GM21825 (cell line): Measurements from ENCODE around the gene ZBTB21.

Experiments
- ATAC-seq: cut with Tn5 transposase; IDR thresholded peaks from one replicate; pipeline ENCODE4 v1.9.1; 2021; ENCODE audit warnings: mild to moderate bottlenecking, moderate library complexity; ENCODE audit not compliant: unreplicated experiment

Gene ZBTB21

DNA sequence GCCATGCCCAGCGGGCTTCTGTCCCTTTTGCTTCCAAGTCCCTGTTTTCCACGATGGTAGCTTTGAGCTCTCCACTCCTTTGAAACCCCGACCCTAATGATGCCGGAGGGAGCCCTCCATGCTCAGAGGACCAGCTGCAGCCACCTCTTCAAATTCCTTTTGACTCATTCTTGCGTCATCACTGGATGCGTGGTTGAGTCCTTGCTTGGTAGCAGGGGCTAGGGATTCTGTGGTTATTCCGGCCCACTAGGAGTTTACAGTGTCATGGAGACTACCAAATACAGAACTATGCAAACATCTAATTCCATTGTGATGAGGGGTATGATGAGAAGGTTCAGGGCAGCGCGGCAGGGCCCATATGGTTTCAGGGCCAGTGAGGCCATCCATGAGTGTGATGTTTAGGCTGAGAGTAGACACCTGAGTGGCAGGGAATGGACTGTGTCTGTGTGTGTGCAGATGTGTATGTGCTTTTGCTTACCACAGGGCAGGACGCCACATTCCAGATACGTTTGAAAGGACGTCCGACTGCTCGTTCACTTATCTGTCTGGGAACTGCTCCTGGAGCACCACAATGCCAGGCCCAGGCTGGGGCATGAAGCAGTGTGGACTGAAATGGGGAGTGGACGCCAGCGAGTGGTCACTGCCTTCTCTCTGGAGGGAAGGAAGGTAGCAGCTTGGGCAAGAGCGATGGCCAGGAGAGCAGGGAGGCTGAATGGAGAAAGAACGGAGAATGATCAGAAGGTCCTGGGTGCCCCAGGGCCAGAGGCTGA lies 30.4 kb upstream of the ZBTB21 start:
- ATAC-seq: no peak

- no peak for ATAC-seq
Measured at GRCh38 chr21:42039911-42040351, 29.8 kb upstream of the ZBTB21 start.

DNA sequence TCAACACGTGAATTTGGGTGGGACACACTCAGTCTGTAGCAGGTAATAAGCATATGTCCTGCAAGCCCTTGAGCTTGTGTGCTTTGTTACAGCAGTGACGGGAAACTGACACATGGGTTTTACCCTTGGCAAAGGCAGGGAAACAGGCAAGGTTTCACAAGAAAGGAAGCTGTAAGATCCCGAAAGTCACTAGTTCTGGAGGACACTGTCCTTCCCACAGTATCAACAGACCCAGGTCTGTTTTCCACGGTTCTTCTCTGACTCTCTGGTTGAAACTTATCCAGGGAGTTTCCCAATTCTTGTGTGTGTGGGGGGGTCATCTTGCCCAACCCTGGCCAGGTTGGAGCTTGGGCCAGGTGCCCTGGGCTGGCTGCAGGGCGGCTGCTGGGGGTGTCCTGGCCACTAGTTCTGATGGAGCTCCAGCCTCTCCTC lies 29.3 kb upstream of the ZBTB21 start:
- no peak for ATAC-seq

DNA sequence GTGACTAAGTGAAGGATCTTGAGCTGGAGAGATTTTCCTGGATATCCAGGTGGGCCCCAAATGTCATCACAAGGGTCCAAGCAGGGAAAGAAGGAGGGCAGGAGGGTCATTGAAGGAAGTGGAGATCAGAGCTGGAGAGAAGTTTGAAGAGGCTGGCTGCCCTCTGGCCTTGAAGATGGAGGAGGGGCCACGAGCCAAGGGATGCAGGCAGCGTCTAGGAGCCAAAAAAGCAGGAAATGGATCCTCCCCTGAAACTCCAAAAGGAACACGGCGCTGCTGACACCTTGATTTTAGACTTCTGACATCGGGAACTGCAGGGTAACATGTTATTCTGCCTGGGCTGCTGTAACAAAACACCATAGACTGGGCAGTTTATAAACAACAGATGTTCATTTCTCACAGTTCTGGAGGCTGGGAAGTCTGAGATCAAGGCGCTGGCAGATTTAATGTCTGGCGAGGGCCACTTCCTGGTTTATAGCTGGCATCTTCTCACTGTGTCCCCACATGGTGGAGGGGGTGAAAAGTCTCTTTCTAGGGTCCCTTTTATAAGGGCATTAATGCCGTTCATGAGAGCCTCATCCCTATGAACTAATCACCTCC lies 28.8 kb upstream of the ZBTB21 start:
- ATAC-seq: no peak

GRCh38 chr21:42038393-42038792 lies 28.2 kb upstream of the ZBTB21 start:
- no peak for ATAC-seq

DNA sequence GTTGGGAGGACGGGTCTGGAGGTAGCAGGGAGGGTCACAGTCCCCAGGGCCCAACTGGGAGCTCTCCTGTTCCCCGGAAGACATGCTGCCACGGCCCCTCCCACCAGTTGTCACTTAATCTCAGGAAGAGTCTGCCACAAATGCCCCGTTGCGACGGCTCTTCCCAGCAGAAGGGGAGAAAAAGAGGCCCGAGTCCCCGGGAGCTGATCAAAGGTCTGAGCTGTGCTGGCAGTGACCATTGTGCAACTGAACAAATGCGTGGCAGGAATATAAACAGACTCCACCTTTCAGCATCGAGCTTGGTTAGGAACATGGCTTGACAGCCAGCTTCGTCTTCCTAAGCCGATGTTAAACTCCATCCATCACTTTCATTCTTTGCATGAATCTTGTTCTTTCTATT lies 27.8 kb upstream of the ZBTB21 start:
- no peak for ATAC-seq

DNA sequence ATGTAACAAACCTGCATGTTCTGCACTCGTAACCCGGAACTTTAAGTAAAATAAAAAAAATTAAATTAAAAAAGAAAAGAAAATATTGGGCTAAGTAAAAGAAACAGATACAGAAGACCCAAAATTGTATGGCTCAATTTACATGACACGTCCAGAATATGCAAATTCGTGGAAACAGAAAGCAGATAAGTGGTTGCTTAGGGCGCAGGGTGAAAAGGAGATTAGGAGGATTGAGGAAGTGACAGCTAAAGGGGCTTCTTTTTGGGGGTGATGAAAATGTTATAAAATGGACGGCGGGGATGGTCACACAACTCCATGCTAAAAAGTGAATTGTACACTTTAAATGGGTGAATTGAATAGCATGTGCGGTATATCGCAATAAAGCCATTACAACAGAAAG lies 27.4 kb upstream of the ZBTB21 start:
- no peak for ATAC-seq

DNA sequence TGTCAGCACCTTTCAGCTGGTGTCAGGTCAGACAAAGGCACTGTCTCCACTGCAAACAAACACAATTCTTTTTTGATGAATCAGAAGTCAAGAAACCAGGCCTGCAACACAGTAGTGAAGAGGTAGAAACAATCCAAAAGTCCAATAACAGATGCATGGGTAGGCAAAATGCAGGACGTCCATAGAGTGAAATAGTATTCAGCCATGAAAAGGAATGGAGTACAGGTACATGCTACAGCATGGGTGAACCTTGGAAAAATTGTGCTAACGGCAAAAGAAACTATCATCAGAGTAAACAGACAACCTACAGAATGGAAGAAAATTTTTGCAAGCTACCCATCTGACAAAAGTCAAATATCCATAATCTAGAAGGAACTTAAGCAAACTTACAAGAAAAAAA lies 26.2 kb upstream of the ZBTB21 start:
- ATAC-seq: no peak

- ATAC-seq: no peak
Measured at GRCh38 chr21:42032968-42033367, 22.8 kb upstream of the ZBTB21 start.

GRCh38 chr21:42032266-42032665 lies 22.1 kb upstream of the ZBTB21 start:
- no peak for ATAC-seq

DNA sequence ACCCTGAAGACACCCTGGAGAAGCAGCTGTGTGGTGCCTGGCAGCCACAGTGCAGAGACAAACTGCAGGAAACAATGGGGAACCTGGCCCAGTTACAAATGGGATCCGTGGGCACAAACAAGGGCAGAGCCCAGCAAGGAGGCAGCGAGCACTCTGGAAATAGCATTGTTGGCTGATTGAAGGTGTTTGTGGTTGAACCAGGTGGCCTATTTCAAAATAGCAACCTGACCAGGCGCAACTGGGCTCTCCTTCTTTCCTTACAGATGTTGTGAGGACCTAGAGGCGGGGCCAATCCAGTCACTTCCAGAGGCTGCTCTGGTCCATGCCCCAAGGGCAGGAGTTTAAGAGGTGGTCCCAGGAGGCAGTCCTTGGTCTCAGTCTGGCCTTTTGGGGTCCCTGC lies 21.7 kb upstream of the ZBTB21 start:
- ATAC-seq: no peak

- ATAC-seq: no peak
Measured at GRCh38 chr21:42031241-42031640, 21.1 kb upstream of the ZBTB21 start.

GRCh38 chr21:42030311-42030710 lies 20.2 kb upstream of the ZBTB21 start:
- no peak for ATAC-seq

GRCh38 chr21:42028766-42029425 lies 18.7 kb upstream of the ZBTB21 start:
- no peak for ATAC-seq

GRCh38 chr21:42027822-42028765 lies 17.9 kb upstream of the ZBTB21 start:
- no peak for ATAC-seq

- ATAC-seq: no peak
Measured at GRCh38 chr21:42027085-42027821, 17.1 kb upstream of the ZBTB21 start.

DNA sequence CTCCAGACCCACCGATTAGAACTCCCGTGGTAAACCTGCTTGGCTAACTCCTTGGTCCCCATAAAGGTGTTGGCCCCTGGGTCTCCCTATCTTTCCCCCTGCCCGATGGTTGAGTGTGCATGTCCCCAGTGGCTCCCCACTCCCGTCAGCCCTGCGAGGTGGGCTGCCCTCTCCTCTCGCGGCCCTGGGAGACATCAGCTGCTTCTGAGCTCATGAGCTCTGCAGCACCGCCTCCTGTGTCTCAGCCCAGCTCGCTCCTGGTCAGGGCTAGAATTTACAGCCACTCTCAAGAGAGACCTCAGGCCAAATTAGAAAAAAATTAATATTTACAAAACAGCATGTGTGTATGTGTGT lies 15.9 kb upstream of the ZBTB21 start:
- ATAC-seq: no peak

DNA sequence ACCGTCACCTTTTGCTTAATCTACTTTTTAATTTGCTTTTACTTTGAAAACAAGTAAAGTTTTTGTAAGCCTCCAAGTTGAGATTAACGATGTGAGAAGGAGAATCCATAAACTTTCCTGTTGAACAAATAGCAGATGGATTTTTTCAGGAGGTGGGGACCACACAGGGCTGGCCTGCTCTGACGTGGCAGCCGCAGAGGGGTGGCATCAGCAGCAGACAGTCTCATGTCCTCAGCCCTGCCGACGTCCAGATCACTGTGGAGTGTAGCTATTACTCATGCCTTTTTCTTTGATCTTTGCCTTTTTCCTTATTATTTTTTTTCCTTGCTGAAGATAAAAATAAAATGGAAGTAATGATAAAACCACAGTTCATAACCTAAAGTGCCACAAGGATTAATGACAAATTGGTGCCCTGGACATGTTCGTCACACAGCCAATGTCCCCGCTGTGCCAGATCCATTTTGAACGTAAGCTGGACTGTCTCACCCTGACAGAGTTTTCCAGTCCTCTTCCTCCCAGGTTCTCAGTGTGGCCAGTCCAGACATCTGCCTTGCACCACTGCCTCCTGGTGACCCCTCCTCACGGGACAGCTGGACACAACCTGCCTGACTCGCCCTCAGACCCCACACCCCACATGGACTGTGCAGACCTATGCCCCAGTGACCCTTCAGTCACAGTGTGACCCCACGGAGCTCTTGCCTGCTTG lies 15.4 kb upstream of the ZBTB21 start:
- no peak for ATAC-seq

DNA sequence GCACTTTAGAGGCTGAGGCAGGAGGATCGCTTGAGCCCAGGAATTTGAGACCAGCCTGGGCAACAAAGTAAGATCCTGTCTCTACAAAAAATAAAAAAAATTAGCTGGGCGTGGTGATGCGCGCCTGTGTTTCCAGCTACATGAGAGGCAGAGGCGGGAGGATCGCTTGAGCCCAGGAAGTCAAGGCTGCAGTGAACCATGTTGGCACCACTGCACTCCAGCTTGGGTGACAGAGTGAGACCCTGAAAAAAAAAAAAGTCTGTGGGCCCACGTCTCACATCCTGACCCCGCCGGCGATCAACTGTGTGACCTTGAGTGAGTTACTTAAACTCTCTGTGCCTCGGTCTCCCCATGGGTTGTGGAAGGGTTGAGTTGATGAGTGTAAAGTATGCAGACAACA lies 12.7 kb upstream of the ZBTB21 start:
- no peak for ATAC-seq

DNA sequence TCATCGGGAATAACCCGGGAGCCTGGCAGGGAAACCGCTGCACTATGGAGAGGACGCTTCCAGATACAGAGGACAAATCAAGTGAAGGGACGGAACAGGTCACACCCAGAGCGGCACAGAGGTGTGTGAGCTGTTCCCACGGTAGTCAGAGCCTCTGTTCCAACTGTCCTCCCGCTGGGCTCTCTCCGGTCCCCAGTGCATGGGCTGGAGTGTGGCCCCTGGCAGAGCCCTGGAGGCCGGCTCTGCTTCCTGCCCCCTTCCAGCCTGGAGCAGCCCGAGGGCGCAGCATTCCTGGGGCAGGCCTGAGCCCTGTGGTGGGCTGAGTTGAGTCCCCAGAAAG lies 11.9 kb upstream of the ZBTB21 start:
- ATAC-seq: no peak
